Mammary epithelial cell (primary cell): ENCODE data around the gene COLQ.
A peak's percentile ranks its signal among the peaks of the same experiment; 100 is the strongest.

Experiments used
- CTCF ChIP-seq, 2 donors: IDR thresholded peaks in 1 of 2; conservative IDR thresholded peaks in 1 of 2; 2 replicates each; pipeline ENCODE4 v1.5.1; 2011 to 2012; ENCODE audit warnings: inconsistent platforms in 2 of 2, low read length in 2 of 2, mild to moderate bottlenecking in 2 of 2, control low read depth in 1 of 2, low read depth in 1 of 2; ENCODE audit not compliant: insufficient read depth in 1 of 2; ENCODE audit errors: extremely low read depth in 1 of 2
- EZH2 ChIP-seq: IDR thresholded peaks from 2 replicates; pipeline ENCODE4 v1.6.1; 2012; ENCODE audit warnings: low read length, inconsistent platforms, borderline replicate concordance

- no peak for TF ChIP-seq EZH2
- peak; percentile 29 to 40 for TF ChIP-seq CTCF (conservative IDR thresholded peaks at IDR 0.05 in 1 of 2, IDR thresholded peaks at IDR 0.05 in 1 of 2; ENCODE audit: extremely low read depth in 1 of 2, insufficient read depth in 1 of 2, low read depth in 1 of 2, low read length in 2 of 2)
Measured at GRCh38 chr3:15557511-15557946, 36.0 kb upstream of the COLQ start.
